Measurements from ENCODE around the gene TMEM39B. TPM values are rescaled to one million over a fixed set of nuclear protein-coding genes. Genes with fewer than 3 reads are reported as not detected.

TMEM39B gene
- total and polyA plus RNA-seq, 2 donors (not counting 1 experiment from before 2014, with no cell fraction given), result 30.9 to 32.3 TPM

- Histone ChIP-seq H3K9me3 (ENCODE audit: control extremely low read depth in 1 of 3, control insufficient read depth in 2 of 3, insufficient read depth in 1 of 3, low read length in 2 of 3) (no peaks in the 10 kb centered on the region), H3K4me1 (ENCODE audit: control insufficient read depth in 2 of 2, insufficient read depth in 2 of 2, low read length in 2 of 2) (peaks cover 14 to 17% of the 10 kb centered on the region in 2 donors), H3K4me3 (ENCODE audit: control extremely low read depth in 1 of 5, extremely low read depth in 1 of 5, insufficient read depth in 1 of 5, low read depth in 2 of 5, low read length in 4 of 5) (no peak overlapping the region), H3K4me2 (replicated peaks; ENCODE audit: low read depth, low read length, poor library complexity, severe bottlenecking) (no peak overlapping the region), H3K27ac (ENCODE audit: low read length in 2 of 2) (no peak overlapping the region), H4K20me1 (ENCODE audit: control insufficient read depth, insufficient read depth, low read length, poor library complexity, severe bottlenecking) (peaks cover 6% of the 10 kb centered on the region), H2AFZ (ENCODE audit: insufficient read depth, low read depth, low read length, poor library complexity, severe bottlenecking) (no peak overlapping the region), H3K9ac (ENCODE audit: low read length) (no peak overlapping the region), H3K36me3 (replicated peaks in 1 of 2; ENCODE audit: control extremely low read depth in 1 of 2, control insufficient read depth in 1 of 2, extremely low read depth in 1 of 2, insufficient read depth in 2 of 2, low read length in 1 of 2) (peaks cover 0 to 35% of the 10 kb centered on the region in 2 experiments), H3K79me2 (ENCODE audit: control insufficient read depth, insufficient read depth, low read length) (peaks cover 14% of the 10 kb centered on the region), H3K27me3 (replicated peaks in 1 of 4; ENCODE audit: control extremely low read depth in 1 of 4, control insufficient read depth in 3 of 4, insufficient read depth in 4 of 4, low read length in 3 of 4) (no peaks in the 10 kb centered on the region)
- 94% methylated on average over 6 of the region's 9 CpGs for WGBS (ENCODE audit: insufficient coverage)
- no peaks in the 10 kb centered on the region for H3K9me3 Mint-ChIP-seq (ENCODE audit: insufficient read depth)
- DNase-seq (no peak), ATAC-seq (ENCODE audit: low read depth) (no peak)
- peaks cover 29% of the 10 kb centered on the region for H3K4me1 Mint-ChIP-seq
- H3K27ac Mint-ChIP-seq, result peak overlapping the region; percentile 5
- intact Hi-C loops (cut with micrococcal nuclease), result loop anchor here (10.0 kb wide), 1 partner anchor 130 kb away; the partner anchor contains the start of genes CCDC28B, DCDC2B and IQCC
- ChIA-PET POLR2A (no interaction called here), CTCF (interaction anchor here (1.1 to 1.2 kb wide), 2 partner anchors 12 to 13 kb away, joined by 4 read pairs; no protein-coding TSS in a partner anchor)
- TF ChIP-seq CTCF (IDR thresholded peaks at IDR 0.05) (no peak), EZH2 (IDR thresholded peaks at IDR 0.05; ENCODE audit: borderline replicate concordance, insufficient read depth, low read depth, low read length, poor library complexity, severe bottlenecking) (no peak)
- H3K4me3 Mint-ChIP-seq, result peak overlapping the region; percentile 27
- H3K27me3 Mint-ChIP-seq, result no peaks in the 10 kb centered on the region
Measured at GRCh38 chr1:32074841-32075240, 2.1 kb downstream of the TMEM39B start.

- no peak for DNase-seq
- peaks cover 12 to 14% of the 10 kb centered on the region in 2 donors for H3K4me1 ChIP-seq (ENCODE audit: control insufficient read depth in 2 of 2, insufficient read depth in 2 of 2, low read length in 2 of 2)
- ChIA-PET CTCF (interaction anchor here (0.5 kb wide), 1 partner anchor 61 kb away, joined by 3 read pairs; no protein-coding TSS in a partner anchor), POLR2A (no interaction called here)
- intact Hi-C loops (cut with micrococcal nuclease), result loop anchor here (10.0 kb wide), 1 partner anchor 127 kb away; the partner anchor contains the start of genes CCDC28B, DCDC2B and IQCC
- no peak for TF ChIP-seq EZH2 (IDR thresholded peaks at IDR 0.05; ENCODE audit: borderline replicate concordance, insufficient read depth, low read depth, low read length, poor library complexity, severe bottlenecking)
- TF ChIP-seq CTCF (IDR thresholded peaks at IDR 0.05), result no peak
- Mint-ChIP-seq H3K9me3 (ENCODE audit: insufficient read depth) (no peaks in the 10 kb centered on the region), H3K27me3 (no peaks in the 10 kb centered on the region), H3K4me1 (peaks cover 31% of the 10 kb centered on the region), H3K27ac (no peak overlapping the region), H3K4me3 (no peak overlapping the region)
- H3K27ac ChIP-seq (ENCODE audit: low read length in 2 of 2), result no peak overlapping the region
- H3K36me3 ChIP-seq (replicated peaks in 1 of 2; ENCODE audit: control extremely low read depth in 1 of 2, control insufficient read depth in 1 of 2, extremely low read depth in 1 of 2, insufficient read depth in 2 of 2, low read length in 1 of 2), result peaks cover 0 to 40% of the 10 kb centered on the region in 2 experiments
- H3K79me2 ChIP-seq (ENCODE audit: control insufficient read depth, insufficient read depth, low read length), result peaks cover 14% of the 10 kb centered on the region
- H3K9ac ChIP-seq (ENCODE audit: low read length), result no peak overlapping the region
- H3K27me3 ChIP-seq (replicated peaks in 1 of 4; ENCODE audit: control extremely low read depth in 1 of 4, control insufficient read depth in 3 of 4, insufficient read depth in 4 of 4, low read length in 3 of 4), result no peaks in the 10 kb centered on the region
- H3K4me3 ChIP-seq (ENCODE audit: control extremely low read depth in 1 of 5, extremely low read depth in 1 of 5, insufficient read depth in 1 of 5, low read depth in 2 of 5, low read length in 4 of 5), result no peak overlapping the region
- no peaks in the 10 kb centered on the region for H3K9me3 ChIP-seq (ENCODE audit: control extremely low read depth in 1 of 3, control insufficient read depth in 2 of 3, insufficient read depth in 1 of 3, low read length in 2 of 3)
- no peak for ATAC-seq (ENCODE audit: low read depth)
- no peak overlapping the region for H3K4me2 ChIP-seq (replicated peaks; ENCODE audit: low read depth, low read length, poor library complexity, severe bottlenecking)
- peaks cover 6% of the 10 kb centered on the region for H4K20me1 ChIP-seq (ENCODE audit: control insufficient read depth, insufficient read depth, low read length, poor library complexity, severe bottlenecking)
- 100% methylated on average over 1 of the region's 3 CpGs for WGBS (ENCODE audit: insufficient coverage)
- H2AFZ ChIP-seq (ENCODE audit: insufficient read depth, low read depth, low read length, poor library complexity, severe bottlenecking), result no peak overlapping the region
Measured at GRCh38 chr1:32077451-32077850, 4.7 kb downstream of the TMEM39B start.

Measured in B cell (primary cell).